ENCODE data around the gene ING2.
A peak's percentile ranks its signal among the peaks of the same experiment; 100 is the strongest.

The ING2 gene

DNA sequence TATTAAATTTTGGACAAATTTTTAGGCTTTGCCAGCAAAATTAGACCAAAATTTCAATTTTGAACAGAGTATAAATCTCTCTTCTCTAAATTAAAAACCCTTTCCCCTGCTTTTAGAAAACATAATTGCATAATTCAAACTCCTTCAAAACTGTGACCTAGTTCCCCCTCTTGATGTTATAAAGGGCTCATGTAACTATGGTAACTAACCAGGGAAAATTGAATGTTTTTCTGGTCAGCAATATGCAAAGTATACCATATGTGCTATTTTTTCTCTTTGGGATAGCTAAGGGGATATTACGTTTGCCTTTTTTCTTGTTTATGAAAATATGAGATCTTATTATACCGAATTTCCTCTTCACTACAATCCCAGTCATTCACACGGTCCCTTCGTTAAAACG is 5.1 kb upstream of the ING2 start:
- Histone ChIP-seq H3K36me3 (ENCODE audit: insufficient read depth, low read length) (no peaks in the 10 kb centered on the region), H3K79me2 (ENCODE audit: control insufficient read depth, insufficient read depth, low read length, unreplicated experiment) (peaks cover 16% of the 10 kb centered on the region)

DNA sequence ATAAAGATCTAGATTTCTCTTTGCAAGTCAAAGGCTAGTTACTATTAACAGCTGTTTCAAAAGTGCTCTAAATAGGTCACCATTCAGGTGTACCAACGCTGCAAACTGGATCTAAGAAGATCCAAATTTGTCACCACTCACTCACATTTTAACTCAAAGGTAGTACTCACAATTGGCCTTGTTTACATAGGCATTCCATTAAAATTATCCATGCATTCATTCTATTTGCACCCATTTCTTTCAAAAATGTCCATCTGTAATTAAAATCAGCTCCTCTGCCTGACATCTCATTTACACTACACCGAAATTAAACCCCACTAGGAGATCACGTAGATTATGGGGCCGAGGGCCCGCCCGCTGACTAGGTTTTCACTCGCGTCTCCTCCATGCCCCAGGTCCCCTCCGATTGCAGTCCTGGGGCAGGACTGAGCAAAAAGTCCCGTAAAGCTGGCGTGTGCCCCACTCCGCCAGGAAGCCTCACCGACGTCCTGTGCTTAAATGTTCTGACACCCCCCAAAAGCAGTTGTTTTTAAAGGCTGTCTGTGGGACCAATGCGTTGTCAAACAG is 1.3 kb upstream of the ING2 start:
- H3K27me3 ChIP-seq (ENCODE audit: insufficient read depth, low read length), result no peaks in the 10 kb centered on the region
- peaks cover 30% of the 10 kb centered on the region for H3K4me1 ChIP-seq (ENCODE audit: control insufficient read depth, insufficient read depth, low read length, unreplicated experiment)
- peak overlapping the region; percentile 99 for H3K4me3 ChIP-seq (ENCODE audit: low read depth, low read length)
- H3K79me2 ChIP-seq (ENCODE audit: control insufficient read depth, insufficient read depth, low read length, unreplicated experiment), result peaks cover 49% of the 10 kb centered on the region
- no peaks in the 10 kb centered on the region for H3K36me3 ChIP-seq (ENCODE audit: insufficient read depth, low read length)
- H3K27ac ChIP-seq (ENCODE audit: low read depth, low read length), result peak overlapping the region; percentile 93
- peak overlapping the region; percentile 89 for H2AFZ ChIP-seq (ENCODE audit: low read length, unreplicated experiment)

More for the DNA sequence above, 5.1 kb upstream of the ING2 start:
- Histone ChIP-seq H2AFZ (ENCODE audit: low read length, unreplicated experiment) (no peak overlapping the region), H3K27ac (ENCODE audit: low read depth, low read length) (no peak overlapping the region), H3K4me1 (ENCODE audit: control insufficient read depth, insufficient read depth, low read length, unreplicated experiment) (peaks cover 12% of the 10 kb centered on the region), H3K4me3 (ENCODE audit: low read depth, low read length) (no peak overlapping the region), H3K27me3 (ENCODE audit: insufficient read depth, low read length) (no peaks in the 10 kb centered on the region)

DNA sequence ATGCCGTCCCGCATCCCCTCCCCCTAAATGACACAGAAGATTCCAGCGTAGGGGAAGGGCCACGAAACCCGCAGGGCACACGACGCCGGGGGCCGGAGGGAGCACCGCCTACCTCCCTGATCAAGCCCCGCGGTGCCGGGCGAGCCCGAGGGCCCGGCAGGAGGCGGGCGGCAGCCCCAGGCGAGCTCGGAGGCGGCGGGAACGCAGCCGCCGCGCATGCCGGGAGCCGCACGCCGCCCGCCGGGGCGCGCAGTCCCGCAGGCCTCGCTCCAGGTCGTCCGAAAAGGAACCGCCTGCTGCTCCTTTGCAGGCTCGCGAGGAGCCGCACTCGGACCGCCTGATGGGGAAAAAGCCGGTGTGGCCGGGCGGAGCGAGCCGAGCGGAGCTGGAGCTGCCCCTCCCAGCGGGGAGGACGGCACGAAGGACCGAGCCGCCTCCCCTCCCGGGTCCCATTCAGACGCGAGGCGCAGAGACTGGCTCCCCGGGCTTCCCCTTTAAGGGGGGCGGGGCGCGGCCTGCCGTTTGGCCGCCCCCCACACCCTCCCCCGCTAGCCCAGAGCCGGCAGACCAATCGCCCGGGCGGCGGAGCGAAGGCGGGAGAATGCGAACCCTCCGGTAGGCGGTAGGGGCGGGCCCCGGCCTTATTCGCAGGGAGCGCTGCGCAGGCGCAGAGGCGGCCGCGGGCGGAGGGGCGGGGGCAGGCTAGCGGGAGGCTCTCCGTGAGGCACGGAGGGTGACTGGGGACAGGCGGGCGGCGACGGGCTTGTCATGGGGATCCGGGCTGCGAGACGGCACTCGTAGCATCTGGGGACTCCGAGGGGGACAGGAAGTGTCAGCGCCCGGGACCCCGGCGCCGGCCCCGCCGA is 561 bp upstream of the ING2 start:
- peak overlapping the region; percentile 89 for H2AFZ ChIP-seq (ENCODE audit: low read length, unreplicated experiment)
- H3K4me1 ChIP-seq (ENCODE audit: control insufficient read depth, insufficient read depth, low read length, unreplicated experiment), result peaks cover 35% of the 10 kb centered on the region

DNA sequence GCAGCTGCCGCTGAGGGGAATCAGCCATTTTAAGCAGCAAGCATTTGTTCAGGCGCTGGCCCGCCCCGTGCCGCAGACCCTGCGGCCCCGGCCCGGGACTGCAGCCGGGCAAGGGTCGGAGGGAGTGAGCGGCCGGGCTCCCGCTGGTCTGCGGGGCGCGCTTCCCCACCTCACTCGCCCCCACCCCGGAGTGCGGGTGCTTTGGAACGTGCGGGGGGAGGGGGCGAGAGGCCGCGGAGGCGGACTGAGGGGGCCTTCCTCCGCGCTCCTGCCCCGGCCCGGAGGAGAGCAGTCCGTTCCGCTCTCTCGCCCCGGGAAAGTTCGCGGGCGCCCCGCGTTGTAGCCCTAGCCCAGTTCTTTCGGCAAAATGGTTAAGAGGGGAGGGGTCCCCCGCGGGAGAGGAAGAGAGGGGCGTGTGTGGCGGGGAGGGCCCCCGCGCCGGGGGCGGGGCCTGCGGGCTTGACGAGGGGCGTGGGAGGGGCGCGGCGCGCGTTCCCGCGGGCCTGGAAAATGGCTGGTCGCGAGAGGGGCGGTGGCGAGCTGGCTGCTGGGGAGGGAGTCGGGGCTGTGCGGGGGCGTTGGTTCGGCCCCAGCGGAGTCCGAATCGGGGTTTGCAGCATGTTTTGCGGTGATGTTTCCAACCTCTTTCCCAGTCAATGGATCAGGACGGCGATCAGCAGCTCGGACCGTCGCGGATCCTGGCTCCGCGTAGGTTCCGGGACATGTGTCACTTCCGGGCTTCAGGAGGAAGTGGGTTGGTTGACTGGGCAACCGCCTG is 942 bp downstream of the ING2 start:
- peak overlapping the region; percentile 99 for H3K4me3 ChIP-seq (ENCODE audit: low read depth, low read length)

More for the DNA sequence above, 561 bp upstream of the ING2 start:
- Histone ChIP-seq H3K27ac (ENCODE audit: low read depth, low read length) (peak overlapping the region; percentile 93), H3K27me3 (ENCODE audit: insufficient read depth, low read length) (no peaks in the 10 kb centered on the region), H3K4me3 (ENCODE audit: low read depth, low read length) (peak overlapping the region; percentile 99), H3K36me3 (ENCODE audit: insufficient read depth, low read length) (no peaks in the 10 kb centered on the region), H3K79me2 (ENCODE audit: control insufficient read depth, insufficient read depth, low read length, unreplicated experiment) (peaks cover 54% of the 10 kb centered on the region)

DNA sequence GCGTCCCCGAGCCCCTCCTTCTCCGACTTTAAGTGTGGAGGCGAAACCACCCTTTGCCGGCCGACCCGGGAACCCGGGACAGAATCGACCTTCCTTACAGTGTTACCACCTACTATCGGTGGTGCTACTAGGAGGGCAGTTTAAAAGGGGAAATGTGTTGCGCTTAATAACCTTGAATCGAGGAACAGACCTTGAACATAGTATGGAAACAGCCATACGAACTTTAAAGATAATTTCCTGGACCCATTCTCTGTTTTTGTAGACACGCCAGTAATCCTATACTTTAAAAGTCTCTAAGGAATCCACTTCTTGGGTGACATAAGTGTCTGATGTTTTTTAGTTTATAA is 1.5 kb downstream of the ING2 start:
- Histone ChIP-seq H3K27ac (ENCODE audit: low read depth, low read length) (peak overlapping the region; percentile 93), H3K36me3 (ENCODE audit: insufficient read depth, low read length) (peaks cover 14% of the 10 kb centered on the region), H3K79me2 (ENCODE audit: control insufficient read depth, insufficient read depth, low read length, unreplicated experiment) (peaks cover 59% of the 10 kb centered on the region), H3K4me3 (ENCODE audit: low read depth, low read length) (peak overlapping the region; percentile 99), H2AFZ (ENCODE audit: low read length, unreplicated experiment) (peak overlapping the region; percentile 70), H3K27me3 (ENCODE audit: insufficient read depth, low read length) (no peaks in the 10 kb centered on the region), H3K4me1 (ENCODE audit: control insufficient read depth, insufficient read depth, low read length, unreplicated experiment) (peaks cover 35% of the 10 kb centered on the region)

More for the DNA sequence above, 942 bp downstream of the ING2 start:
- no peaks in the 10 kb centered on the region for H3K27me3 ChIP-seq (ENCODE audit: insufficient read depth, low read length)
- H3K27ac ChIP-seq (ENCODE audit: low read depth, low read length), result peak overlapping the region; percentile 93
- peak overlapping the region; percentile 70 for H2AFZ ChIP-seq (ENCODE audit: low read length, unreplicated experiment)
- H3K79me2 ChIP-seq (ENCODE audit: control insufficient read depth, insufficient read depth, low read length, unreplicated experiment), result peaks cover 59% of the 10 kb centered on the region
- H3K4me1 ChIP-seq (ENCODE audit: control insufficient read depth, insufficient read depth, low read length, unreplicated experiment), result peaks cover 35% of the 10 kb centered on the region
- H3K36me3 ChIP-seq (ENCODE audit: insufficient read depth, low read length), result peaks cover 8% of the 10 kb centered on the region

DNA sequence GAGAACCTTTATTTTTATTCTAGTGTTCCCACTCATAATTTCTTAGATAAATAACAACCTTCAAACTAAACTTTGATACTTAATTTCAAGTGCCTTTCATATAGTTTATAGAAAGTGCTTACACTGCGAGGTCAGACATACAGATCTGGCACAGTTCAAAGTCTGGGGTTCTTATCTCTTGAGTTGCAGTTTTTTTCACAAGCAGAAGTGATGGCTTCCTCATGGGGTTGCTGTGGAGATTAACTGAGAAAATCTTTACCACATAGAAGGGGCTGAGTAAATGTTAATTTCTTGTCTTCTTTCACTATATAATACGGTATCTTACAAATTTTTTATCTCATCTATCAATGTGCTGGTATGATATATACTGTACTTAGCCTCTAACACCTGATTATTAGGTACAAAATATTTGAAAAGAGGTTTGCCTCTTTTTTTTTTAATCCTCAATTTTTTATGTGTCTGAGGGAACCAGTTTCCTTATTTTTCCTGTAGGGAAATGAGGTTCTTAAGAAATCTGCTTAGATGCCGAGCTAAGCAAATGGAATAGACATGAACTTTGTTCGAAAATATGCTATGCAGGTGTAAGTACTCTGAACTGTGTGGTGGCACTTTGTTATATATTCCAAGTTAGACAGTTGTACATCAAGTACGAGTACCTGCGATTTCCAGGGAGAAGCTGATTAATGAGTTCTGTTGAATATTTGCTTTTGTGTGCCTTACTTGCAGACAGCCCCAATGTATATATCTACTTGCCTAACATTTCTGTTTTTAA is 3.3 kb downstream of the ING2 start:
- Histone ChIP-seq H3K27ac (ENCODE audit: low read depth, low read length) (0 out of 2 replicates have a peak overlapping the region, but pooled peaks have one; percentile 5), H3K79me2 (ENCODE audit: control insufficient read depth, insufficient read depth, low read length, unreplicated experiment) (peaks cover 48% of the 10 kb centered on the region), H2AFZ (ENCODE audit: low read length, unreplicated experiment) (no peak overlapping the region), H3K4me1 (ENCODE audit: control insufficient read depth, insufficient read depth, low read length, unreplicated experiment) (peaks cover 23% of the 10 kb centered on the region), H3K36me3 (ENCODE audit: insufficient read depth, low read length) (peaks cover 26% of the 10 kb centered on the region), H3K4me3 (ENCODE audit: low read depth, low read length) (peak overlapping the region; percentile 9; the same call in 1 of the 2 replicates), H3K27me3 (ENCODE audit: insufficient read depth, low read length) (no peaks in the 10 kb centered on the region)

DNA sequence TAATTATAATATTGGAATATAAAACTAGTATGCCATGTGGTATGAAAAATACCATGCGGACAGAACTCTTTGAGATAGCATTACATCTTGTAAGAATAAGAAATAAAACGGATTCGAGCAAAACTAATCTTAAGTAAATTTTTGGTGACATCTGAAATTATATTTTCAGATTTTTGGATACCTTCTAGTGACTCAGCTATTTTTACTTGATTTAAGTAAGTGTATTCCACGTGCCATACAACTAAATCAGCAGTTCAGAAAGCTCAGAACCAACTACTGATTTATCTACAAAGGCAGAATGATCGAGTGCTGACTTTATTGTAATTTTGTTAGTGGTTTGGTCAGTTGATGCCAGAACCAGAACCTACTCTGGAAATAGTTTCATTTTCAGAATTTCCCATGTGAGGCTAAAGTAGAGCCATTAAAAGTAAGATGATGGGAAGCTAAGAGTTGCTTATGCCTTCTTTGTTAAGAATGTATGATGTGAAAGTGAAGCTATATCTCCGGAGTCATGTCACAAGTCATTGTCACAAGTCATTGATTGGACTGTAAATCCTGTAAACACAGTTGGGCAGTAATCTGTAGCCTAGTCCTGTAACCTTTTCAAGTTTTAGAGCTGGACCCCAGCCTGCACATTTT is 4.0 kb downstream of the ING2 start:
- H3K27me3 ChIP-seq (ENCODE audit: insufficient read depth, low read length), result no peaks in the 10 kb centered on the region
- peaks cover 23% of the 10 kb centered on the region for H3K4me1 ChIP-seq (ENCODE audit: control insufficient read depth, insufficient read depth, low read length, unreplicated experiment)
- H3K27ac ChIP-seq (ENCODE audit: low read depth, low read length), result peak overlapping the region; percentile 5; the same call in 1 of the 2 replicates
- H3K36me3 ChIP-seq (ENCODE audit: insufficient read depth, low read length), result peaks cover 26% of the 10 kb centered on the region
- peaks cover 46% of the 10 kb centered on the region for H3K79me2 ChIP-seq (ENCODE audit: control insufficient read depth, insufficient read depth, low read length, unreplicated experiment)
- H2AFZ ChIP-seq (ENCODE audit: low read length, unreplicated experiment), result no peak overlapping the region
- H3K4me3 ChIP-seq (ENCODE audit: low read depth, low read length), result peak overlapping the region; percentile 31

DNA sequence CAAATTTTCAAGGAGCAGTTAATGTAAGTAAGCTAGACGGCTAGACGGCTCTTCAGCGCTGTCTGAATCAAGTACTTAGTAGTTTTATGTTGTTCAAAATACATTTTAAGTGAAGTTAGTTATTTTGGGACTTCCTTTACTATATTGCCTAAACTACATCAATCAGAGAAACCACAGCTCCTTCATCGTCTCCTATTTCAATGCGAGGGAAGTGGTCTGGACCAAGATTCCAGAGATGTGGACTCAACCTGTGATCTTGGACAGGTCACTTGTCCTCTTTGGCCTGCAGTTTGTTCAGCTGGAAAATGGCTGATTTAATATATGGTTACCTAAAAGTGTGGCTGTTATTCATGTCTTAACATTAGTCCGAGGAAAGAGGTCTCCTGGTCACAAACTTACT is 10.6 kb downstream of the ING2 start:
- Histone ChIP-seq H3K36me3 (ENCODE audit: insufficient read depth, low read length) (peaks cover 22% of the 10 kb centered on the region), H2AFZ (ENCODE audit: low read length, unreplicated experiment) (no peak overlapping the region), H3K27me3 (ENCODE audit: insufficient read depth, low read length) (0 out of 2 replicates have a peak, but pooled peaks cover 1% of the 10 kb centered on the region), H3K4me3 (ENCODE audit: low read depth, low read length) (no peak overlapping the region), H3K27ac (ENCODE audit: low read depth, low read length) (no peak overlapping the region), H3K79me2 (ENCODE audit: control insufficient read depth, insufficient read depth, low read length, unreplicated experiment) (peaks cover 2% of the 10 kb centered on the region), H3K4me1 (ENCODE audit: control insufficient read depth, insufficient read depth, low read length, unreplicated experiment) (no peaks in the 10 kb centered on the region)

DNA sequence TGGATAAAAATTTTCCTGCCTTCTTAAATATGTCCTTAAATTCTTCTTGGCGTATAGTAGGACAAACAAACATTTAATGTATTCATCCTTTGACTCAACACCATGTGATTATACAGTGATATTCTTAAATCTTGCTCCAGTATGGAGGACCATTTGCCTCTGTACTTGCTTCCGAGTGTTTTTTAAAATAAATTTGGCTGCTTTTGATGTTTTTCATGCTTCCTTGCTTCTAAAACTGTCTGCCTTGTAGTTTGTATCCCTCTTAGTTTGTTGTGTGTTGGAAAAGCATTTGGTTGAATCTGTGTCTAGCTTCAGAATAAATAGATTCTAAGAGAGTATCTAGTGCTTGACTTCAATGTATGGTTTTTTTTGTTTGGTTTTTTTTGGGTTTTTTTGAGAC is 12.3 kb downstream of the ING2 start:
- H3K27me3 ChIP-seq (ENCODE audit: insufficient read depth, low read length), result 0 out of 2 replicates have a peak, but pooled peaks cover 3% of the 10 kb centered on the region
- H3K27ac ChIP-seq (ENCODE audit: low read depth, low read length), result no peak overlapping the region
- no peaks in the 10 kb centered on the region for H3K4me1 ChIP-seq (ENCODE audit: control insufficient read depth, insufficient read depth, low read length, unreplicated experiment)
- H3K4me3 ChIP-seq (ENCODE audit: low read depth, low read length), result no peak overlapping the region
- peaks cover 6% of the 10 kb centered on the region for H3K36me3 ChIP-seq (ENCODE audit: insufficient read depth, low read length)
- no peak overlapping the region for H2AFZ ChIP-seq (ENCODE audit: low read length, unreplicated experiment)
- H3K79me2 ChIP-seq (ENCODE audit: control insufficient read depth, insufficient read depth, low read length, unreplicated experiment), result no peaks in the 10 kb centered on the region

All from ACC112 (cell line).